HCT116 (cell line): ENCODE data around the gene SNPH. TPM values are rescaled to one million over a fixed set of nuclear protein-coding genes. Genes with fewer than 3 reads are reported as not detected.

Source experiments
- ATAC-seq: fragments of 200-7000 bp; cut with Tn5 transposase; 2 replicates; pipeline ENCODE4 v1.9.1; 2020; ENCODE audit warnings: mild to moderate bottlenecking, moderate library complexity
- BruUV-seq: library from RNA; stranded (reverse); fragments of 400-500 nt; replicated peaks from 2 replicates; lab custom pipeline; 2021; lab: Mats Ljungman, UMichigan
- CTCF ChIA-PET: fragments of 300-600 bp; sonication (Branson Sonifier 250); formaldehyde crosslinking; loops from one replicate; lab custom pipeline; 2021; ENCODE audit warnings: antibody characterized with exemption; lab: Charles Lee
- POLR2A ChIA-PET: fragments of 300-600, 350-600 bp; sonication (Branson Sonifier 250); formaldehyde crosslinking; loops from one replicate; lab custom pipeline; 2021; ENCODE audit warnings: antibody characterized with exemption; lab: Charles Lee
- RAD21 ChIA-PET, 2 experiments: fragments of 300-600 bp; sonication (Branson Sonifier 250); formaldehyde crosslinking; loops; one replicate each; lab custom pipeline; 2023; ENCODE audit warnings: low total read pairs in 2 of 2; ENCODE audit not compliant: uncharacterized antibody in 2 of 2, unreplicated experiment in 2 of 2, low non-redundant PET in 1 of 2; lab: Charles Lee
- DNase-seq: peaks from one replicate; pipeline ENCODE4 v3.0.0-alpha.2; 2010; ENCODE audit warnings: low read depth, low spot score
- H2AFZ ChIP-seq: fragments of 200-600 bp; shearing (Covaris generic), sonication (generic); 2 replicates; pipeline ENCODE4 v1.6.1; 2017; ENCODE audit warnings: low read depth, mixed run types, mixed read lengths, antibody characterized with exemption, low read length; ENCODE audit not compliant: poor library complexity, severe bottlenecking
- H3K27ac ChIP-seq: 2 replicates; pipeline ENCODE4 v1.5.1; 2012; ENCODE audit warnings: low read depth, low read length
- H3K27me3 ChIP-seq: fragments of 200-600 bp; sonication (generic); 2 replicates; pipeline ENCODE4 v1.6.1; 2016; ENCODE audit warnings: mixed run types, low read length, mixed read lengths; ENCODE audit not compliant: insufficient read depth
- H3K36me3 ChIP-seq, 2 experiments: fragments of 200-500 bp in 1 of 2; fragments of 200-600 bp in 1 of 2; sonication (Bioruptor generic) in 1 of 2; sonication (generic) in 1 of 2; 2 replicates each; pipeline versions ENCODE4 v1.5.1 to v1.6.1; 2014 to 2016; ENCODE audit warnings: low read length in 2 of 2, inconsistent platforms in 1 of 2, mixed read lengths in 1 of 2, mixed run types in 1 of 2; ENCODE audit not compliant: insufficient read depth in 2 of 2, control insufficient read depth in 1 of 2
- H3K4me1 ChIP-seq, 2 experiments: fragments of 200-600 bp in 1 of 2; sonication (generic) in 1 of 2; 2 replicates each; pipeline versions ENCODE4 v1.5.1 to v1.6.1; 2012 to 2017; ENCODE audit warnings: low read length in 2 of 2, inconsistent platforms in 1 of 2, mild to moderate bottlenecking in 1 of 2, mixed read lengths in 1 of 2, mixed run types in 1 of 2, moderate library complexity in 1 of 2; ENCODE audit not compliant: insufficient read depth in 2 of 2, control insufficient read depth in 1 of 2
- H3K4me2 ChIP-seq: fragments of 200-600 bp; sonication (generic); 2 replicates; pipeline ENCODE4 v1.6.1; 2017; ENCODE audit warnings: mixed run types, low read length, mixed read lengths
- H3K4me3 ChIP-seq, 2 experiments: fragments of 200-600 bp in 1 of 2; sonication (generic) in 1 of 2; replicated peaks in 1 of 2; 2 replicates each; pipeline ENCODE4 v1.5.1; 2011 to 2016; ENCODE audit warnings: low read length in 2 of 2, control low read depth in 1 of 2, low read depth in 1 of 2, mild to moderate bottlenecking in 1 of 2, mixed read lengths in 1 of 2, mixed run types in 1 of 2
- H3K79me2 ChIP-seq: fragments of 200-600 bp; sonication (generic); 2 replicates; pipeline ENCODE4 v1.6.1; 2017; ENCODE audit warnings: mild to moderate bottlenecking, mixed run types, low read length, moderate library complexity, mixed read lengths; ENCODE audit not compliant: insufficient read depth
- H3K9ac ChIP-seq: fragments of 200-600 bp; sonication (generic); 2 replicates; pipeline ENCODE4 v1.6.1; 2016; ENCODE audit warnings: low read length, mixed read lengths
- H3K9me2 ChIP-seq: fragments of 200-600 bp; sonication (generic), shearing (Covaris generic); 2 replicates; pipeline ENCODE4 v1.6.1; 2017; ENCODE audit warnings: mixed run types, mild to moderate bottlenecking, moderate library complexity; ENCODE audit not compliant: insufficient read depth
- H3K9me3 ChIP-seq, 2 experiments: fragments of 200-500 bp in 1 of 2; fragments of 200-600 bp in 1 of 2; sonication (Bioruptor generic) in 1 of 2; sonication (generic) in 1 of 2; 2 replicates each; pipeline ENCODE4 v1.6.1; 2014 to 2017; ENCODE audit warnings: low read length in 2 of 2, mixed read lengths in 2 of 2, inconsistent platforms in 1 of 2, low read depth in 1 of 2, mild to moderate bottlenecking in 1 of 2, mixed run types in 1 of 2, moderate library complexity in 1 of 2; ENCODE audit not compliant: control insufficient read depth in 1 of 2, insufficient read depth in 1 of 2
- H4K20me1 ChIP-seq: fragments of 200-600 bp; sonication (generic), shearing (Covaris generic); 2 replicates; pipeline ENCODE4 v1.6.1; 2017; ENCODE audit warnings: mixed run types, mild to moderate bottlenecking, moderate library complexity; ENCODE audit not compliant: insufficient read depth
- CBX3 ChIP-seq: IDR thresholded peaks from 2 replicates; pipeline ENCODE4 v1.6.1; 2012; ENCODE audit warnings: low read depth
- ELF1 ChIP-seq: IDR thresholded peaks from 2 replicates; pipeline ENCODE4 v1.6.1; 2012; ENCODE audit warnings: low read depth, borderline replicate concordance
- EZH2 ChIP-seq: fragments of 200-600 bp; sonication (generic); IDR thresholded peaks from 2 replicates; pipeline ENCODE4 v1.6.1; 2017; ENCODE audit warnings: antibody characterized with exemption, mixed run types
- FOSL1 ChIP-seq: IDR thresholded peaks from 2 replicates; pipeline ENCODE4 v1.6.1; 2012; ENCODE audit warnings: low read depth
- JUND ChIP-seq: IDR thresholded peaks from 2 replicates; pipeline ENCODE4 v1.6.1; 2012
- MAX ChIP-seq: IDR thresholded peaks from 2 replicates; pipeline ENCODE4 v1.6.1; 2012
- POLR2A ChIP-seq: IDR thresholded peaks from 2 replicates; pipeline ENCODE4 v1.7.0; 2011; ENCODE audit warnings: borderline replicate concordance; ENCODE audit not compliant: insufficient read depth, insufficient read length; ENCODE audit errors: extremely low read depth
- POLR2AphosphoS5 ChIP-seq: IDR thresholded peaks from 2 replicates; pipeline ENCODE4 v1.6.1; 2011; ENCODE audit warnings: mild to moderate bottlenecking, low read depth, low read length, moderate library complexity
- SP1 ChIP-seq: IDR thresholded peaks from 2 replicates; pipeline ENCODE4 v1.6.1; 2012; ENCODE audit warnings: low read depth
- SRF ChIP-seq: IDR thresholded peaks from 2 replicates; pipeline ENCODE4 v1.6.1; 2012; ENCODE audit warnings: low read depth
- YY1 ChIP-seq: IDR thresholded peaks from 2 replicates; pipeline ENCODE4 v1.6.1; 2011; ENCODE audit warnings: low read length, low read depth, moderate library complexity, mild to moderate bottlenecking; ENCODE audit not compliant: insufficient replicate concordance; ENCODE audit errors: extremely low read depth
- ZBTB33 ChIP-seq: IDR thresholded peaks from 2 replicates; pipeline ENCODE4 v1.6.1; 2011; ENCODE audit warnings: mild to moderate bottlenecking, low read length, moderate library complexity; ENCODE audit not compliant: insufficient replicate concordance; ENCODE audit errors: extremely low read depth
- ZNF274 ChIP-seq: fragments of 200-500 bp; sonication (Bioruptor generic); IDR thresholded peaks from 2 replicates; pipeline ENCODE4 v1.6.1; 2014; ENCODE audit warnings: mild to moderate bottlenecking, low read depth, low read length, inconsistent platforms
- intact Hi-C: fragments of 100-400 bp; cut with micrococcal nuclease; formaldehyde crosslinking; loops from 2 replicates; pipeline ENCODE4 v1.10.0; 2022
- total RNA-seq: library from RNA; stranded (reverse); gene quantifications from one replicate; pipeline ENCODE4 v1.2.1, GENCODE V29; 2021; ENCODE audit not compliant: unreplicated experiment
- TF ChIP-seq, protein P1 (sequence below), 3 experiments: fragments of 200-600 bp in 1 of 3; sonication (generic) in 1 of 3; IDR thresholded peaks in 2 of 3; conservative IDR thresholded peaks in 1 of 3; 2 replicates each; pipeline ENCODE4 v1.5.1; 2012 to 2017; ENCODE audit warnings: low read depth in 2 of 3, low read length in 2 of 3, antibody characterized with exemption in 1 of 3, borderline replicate concordance in 1 of 3, control low read depth in 1 of 3, mild to moderate bottlenecking in 1 of 3, mixed read lengths in 1 of 3, mixed run types in 1 of 3, moderate library complexity in 1 of 3; ENCODE audit not compliant: insufficient read depth in 1 of 3
- TF ChIP-seq, protein P2 (sequence below): IDR thresholded peaks from 2 replicates; pipeline ENCODE4 v1.6.1; 2012; ENCODE audit warnings: low read depth

The SNPH gene
- total RNA-seq, 1 experiment from 2014 or later = 3.2 TPM

GRCh38 chr20:1291191-1291741 lies 25.2 kb downstream of the SNPH start:
- Histone ChIP-seq H3K4me1 (no peaks in the 10 kb centered on the region), H3K36me3 (no peaks in the 10 kb centered on the region), H3K27ac (no peak overlapping the region), H4K20me1 (no peaks in the 10 kb centered on the region), H3K4me2 (no peak overlapping the region), H3K9me3 (no peaks in the 10 kb centered on the region), H3K79me2 (no peaks in the 10 kb centered on the region), H2AFZ (no peak overlapping the region), H3K4me3 (no peak overlapping the region), H3K9me2 (no peaks in the 10 kb centered on the region), H3K9ac (no peak overlapping the region), H3K27me3 (no peaks in the 10 kb centered on the region)
- ChIA-PET RAD21 (no interaction called here), CTCF (no interaction called here), POLR2A (interaction anchor here (0.6 kb wide), 2 partner anchors 167 to 646 kb away, joined by 3 to 4 read pairs; no protein-coding TSS in a partner anchor)
- no TSS peak for BruUV-seq
- DNase-seq (no peak), ATAC-seq (no peak)
- intact Hi-C loops = no loop called here
- TF ChIP-seq YY1 = no peak
- TF ChIP-seq, protein P1, sequence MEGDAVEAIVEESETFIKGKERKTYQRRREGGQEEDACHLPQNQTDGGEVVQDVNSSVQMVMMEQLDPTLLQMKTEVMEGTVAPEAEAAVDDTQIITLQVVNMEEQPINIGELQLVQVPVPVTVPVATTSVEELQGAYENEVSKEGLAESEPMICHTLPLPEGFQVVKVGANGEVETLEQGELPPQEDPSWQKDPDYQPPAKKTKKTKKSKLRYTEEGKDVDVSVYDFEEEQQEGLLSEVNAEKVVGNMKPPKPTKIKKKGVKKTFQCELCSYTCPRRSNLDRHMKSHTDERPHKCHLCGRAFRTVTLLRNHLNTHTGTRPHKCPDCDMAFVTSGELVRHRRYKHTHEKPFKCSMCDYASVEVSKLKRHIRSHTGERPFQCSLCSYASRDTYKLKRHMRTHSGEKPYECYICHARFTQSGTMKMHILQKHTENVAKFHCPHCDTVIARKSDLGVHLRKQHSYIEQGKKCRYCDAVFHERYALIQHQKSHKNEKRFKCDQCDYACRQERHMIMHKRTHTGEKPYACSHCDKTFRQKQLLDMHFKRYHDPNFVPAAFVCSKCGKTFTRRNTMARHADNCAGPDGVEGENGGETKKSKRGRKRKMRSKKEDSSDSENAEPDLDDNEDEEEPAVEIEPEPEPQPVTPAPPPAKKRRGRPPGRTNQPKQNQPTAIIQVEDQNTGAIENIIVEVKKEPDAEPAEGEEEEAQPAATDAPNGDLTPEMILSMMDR (IDR thresholded peaks at IDR 0.05 in 2 of 3, conservative IDR thresholded peaks at IDR 0.05 in 1 of 3; ENCODE audit: borderline replicate concordance in 1 of 3, insufficient read depth in 1 of 3, low read depth in 2 of 3, low read length in 2 of 3) = no peak
- TF ChIP-seq CBX3 = no peak
- TF ChIP-seq MAX = no peak
- TF ChIP-seq ZBTB33 = no peak
- no peak for TF ChIP-seq JUND
- TF ChIP-seq, protein P2, sequence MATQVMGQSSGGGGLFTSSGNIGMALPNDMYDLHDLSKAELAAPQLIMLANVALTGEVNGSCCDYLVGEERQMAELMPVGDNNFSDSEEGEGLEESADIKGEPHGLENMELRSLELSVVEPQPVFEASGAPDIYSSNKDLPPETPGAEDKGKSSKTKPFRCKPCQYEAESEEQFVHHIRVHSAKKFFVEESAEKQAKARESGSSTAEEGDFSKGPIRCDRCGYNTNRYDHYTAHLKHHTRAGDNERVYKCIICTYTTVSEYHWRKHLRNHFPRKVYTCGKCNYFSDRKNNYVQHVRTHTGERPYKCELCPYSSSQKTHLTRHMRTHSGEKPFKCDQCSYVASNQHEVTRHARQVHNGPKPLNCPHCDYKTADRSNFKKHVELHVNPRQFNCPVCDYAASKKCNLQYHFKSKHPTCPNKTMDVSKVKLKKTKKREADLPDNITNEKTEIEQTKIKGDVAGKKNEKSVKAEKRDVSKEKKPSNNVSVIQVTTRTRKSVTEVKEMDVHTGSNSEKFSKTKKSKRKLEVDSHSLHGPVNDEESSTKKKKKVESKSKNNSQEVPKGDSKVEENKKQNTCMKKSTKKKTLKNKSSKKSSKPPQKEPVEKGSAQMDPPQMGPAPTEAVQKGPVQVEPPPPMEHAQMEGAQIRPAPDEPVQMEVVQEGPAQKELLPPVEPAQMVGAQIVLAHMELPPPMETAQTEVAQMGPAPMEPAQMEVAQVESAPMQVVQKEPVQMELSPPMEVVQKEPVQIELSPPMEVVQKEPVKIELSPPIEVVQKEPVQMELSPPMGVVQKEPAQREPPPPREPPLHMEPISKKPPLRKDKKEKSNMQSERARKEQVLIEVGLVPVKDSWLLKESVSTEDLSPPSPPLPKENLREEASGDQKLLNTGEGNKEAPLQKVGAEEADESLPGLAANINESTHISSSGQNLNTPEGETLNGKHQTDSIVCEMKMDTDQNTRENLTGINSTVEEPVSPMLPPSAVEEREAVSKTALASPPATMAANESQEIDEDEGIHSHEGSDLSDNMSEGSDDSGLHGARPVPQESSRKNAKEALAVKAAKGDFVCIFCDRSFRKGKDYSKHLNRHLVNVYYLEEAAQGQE = no peak
- no peak for TF ChIP-seq POLR2AphosphoS5
- TF ChIP-seq FOSL1 = no peak
- TF ChIP-seq SRF = no peak
- TF ChIP-seq SP1 = no peak
- no peak for TF ChIP-seq ELF1
- no peak for TF ChIP-seq ZNF274
- no peak for TF ChIP-seq EZH2
- TF ChIP-seq POLR2A = no peak
